ENCODE results near the gene ARHGAP8.

DNA sequence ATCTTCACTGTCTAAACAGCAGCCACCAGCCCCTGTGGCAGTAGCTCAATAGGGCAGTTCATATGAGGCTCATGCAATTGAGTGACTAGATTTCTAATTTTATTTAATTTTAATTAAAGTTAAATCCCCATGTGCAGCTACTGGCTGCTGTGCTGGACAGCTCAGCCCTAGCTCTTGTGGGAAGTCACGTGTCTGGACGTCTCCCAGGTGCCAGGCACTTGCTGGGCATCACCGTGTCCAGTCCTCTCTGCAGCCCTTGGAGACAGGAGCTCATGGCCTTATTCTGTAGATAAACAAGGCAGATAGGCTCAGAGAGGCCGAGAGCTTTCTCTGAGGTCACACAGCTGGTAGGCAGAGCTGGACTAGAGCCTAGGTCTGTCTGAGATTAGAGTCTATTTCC is 95.0 kb downstream of the ARHGAP8 start:
- no peak for TF ChIP-seq CTCF (IDR thresholded peaks at IDR 0.05)
- no peak for TF ChIP-seq POLR2A (IDR thresholded peaks at IDR 0.05)
- TF ChIP-seq POLR2AphosphoS5 (IDR thresholded peaks at IDR 0.05), result no peak

Measured in prostate gland (tissue), 2 donors.